Right lobe of liver (tissue), 4 donors: ENCODE data around the gene TICRR.

Experiments used
- CTCF ChIP-seq, 4 donors: fragments of 200-600 bp in 3 of 4; fragments of 450-650 bp in 1 of 4; IDR thresholded peaks; one replicate each; pipeline versions ENCODE4 v1.5.1 to v1.8.0; 2016 to 2022; ENCODE audit warnings: antibody characterized with exemption in 4 of 4, mild to moderate bottlenecking in 2 of 4
- POLR2A ChIP-seq: fragments of 450-650 bp; IDR thresholded peaks from one replicate; pipeline ENCODE4 v1.6.1; 2017; ENCODE audit warnings: antibody characterized with exemption, mild to moderate bottlenecking
- donor health status: DM: no; HTN: no; CAD: no.
- donor health status: DM: no; HTN: no; CAD: no.
- donor health status: DM: no; HTN: yes; CAD: no.

- TF ChIP-seq POLR2A (no peak), CTCF (IDR thresholded peaks at IDR 0.05) (no peak)
Measured at GRCh38 chr15:89649013-89649625, 73.8 kb downstream of the TICRR start.
